IMR-90 (cell line): ENCODE data around the gene ARHGAP32. TPM values are rescaled to one million over a fixed set of nuclear protein-coding genes. Genes with fewer than 3 reads are reported as not detected.

Source experiments
- ATAC-seq: fragments of 200-7000 bp; cut with Tn5 transposase; 2 replicates; pipeline ENCODE4 v1.9.1; 2020; ENCODE audit warnings: low read depth, mild to moderate bottlenecking, moderate library complexity
- BruUV-seq: library from RNA; stranded (reverse); fragments of 400-500 nt; replicated peaks from 2 replicates; lab custom pipeline; 2021; lab: Mats Ljungman, UMichigan
- CTCF ChIA-PET: fragments of 300-600 bp; formaldehyde crosslinking; extraction: SDS; loops from one replicate; lab custom pipeline; 2021; ENCODE audit warnings: antibody characterized with exemption; lab: Yijun Ruan, JAX
- POLR2A ChIA-PET: fragments of 300-600 bp; sonication (Branson Sonifier 250); formaldehyde crosslinking; loops from one replicate; lab custom pipeline; 2022; ENCODE audit warnings: antibody characterized with exemption; ENCODE audit not compliant: unreplicated experiment; lab: Charles Lee
- DNase-seq: peaks from one replicate; pipeline ENCODE4 v3.0.0; 2013
- H2AFZ ChIP-seq: replicated peaks from 2 replicates; pipeline ENCODE3; 2013; ENCODE audit warnings: low read length, mild to moderate bottlenecking; ENCODE audit not compliant: poor library complexity
- H2AK5ac ChIP-seq: 2 replicates; pipeline ENCODE4 v1.6.1; 2013; ENCODE audit warnings: low read depth, low read length, inconsistent platforms
- H2AK9ac ChIP-seq: replicated peaks from 2 replicates; pipeline ENCODE3; 2013; ENCODE audit warnings: mild to moderate bottlenecking, low read depth, low read length, moderate library complexity; ENCODE audit not compliant: poor library complexity
- H2BK120ac ChIP-seq: 2 replicates; pipeline ENCODE4 v1.6.1; 2013; ENCODE audit warnings: low read depth, low read length, inconsistent platforms
- H2BK15ac ChIP-seq: 3 replicates; pipeline ENCODE4 v1.6.1; 2013; ENCODE audit warnings: low read depth, low read length, inconsistent platforms
- H2BK20ac ChIP-seq: 2 replicates; pipeline ENCODE4 v1.6.1; 2013; ENCODE audit warnings: low read depth, mild to moderate bottlenecking, inconsistent platforms, low read length, moderate library complexity
- H2BK5ac ChIP-seq: 2 replicates; pipeline ENCODE4 v1.6.1; 2013; ENCODE audit warnings: mild to moderate bottlenecking, low read depth, low read length, inconsistent platforms; ENCODE audit not compliant: poor library complexity, severe bottlenecking
- H3K14ac ChIP-seq: replicated peaks from 2 replicates; pipeline ENCODE4 v1.6.1; 2013; ENCODE audit warnings: low read depth, low read length, inconsistent platforms
- H3K18ac ChIP-seq: 2 replicates; pipeline ENCODE4 v1.6.1; 2013; ENCODE audit warnings: low read depth, low read length, control low read depth
- H3K23ac ChIP-seq: 2 replicates; pipeline ENCODE4 v1.6.1; 2013; ENCODE audit warnings: low read depth, low read length, inconsistent platforms
- H3K27ac ChIP-seq: 2 replicates; pipeline ENCODE4 v1.5.1; 2013; ENCODE audit warnings: mild to moderate bottlenecking, control low read depth, low read length; ENCODE audit not compliant: insufficient read depth
- H3K27me3 ChIP-seq: 2 replicates; pipeline ENCODE4 v1.6.1; 2013; ENCODE audit warnings: low read length; ENCODE audit not compliant: control insufficient read depth, insufficient read depth
- H3K36me3 ChIP-seq: 2 replicates; pipeline ENCODE4 v1.6.1; 2013; ENCODE audit warnings: low read length, mixed read lengths; ENCODE audit not compliant: control insufficient read depth, insufficient read depth
- H3K4ac ChIP-seq: 2 replicates; pipeline ENCODE4 v1.6.1; 2013; ENCODE audit warnings: low read depth, low read length, inconsistent platforms
- H3K4me1 ChIP-seq: 2 replicates; pipeline ENCODE4 v1.6.1; 2013; ENCODE audit warnings: low read length, mixed read lengths; ENCODE audit not compliant: control insufficient read depth, insufficient read depth
- H3K4me2 ChIP-seq: 2 replicates; pipeline ENCODE4 v1.6.1; 2013; ENCODE audit warnings: low read depth, mild to moderate bottlenecking, control low read depth, low read length, moderate library complexity
- H3K4me3 ChIP-seq: 2 replicates; pipeline ENCODE4 v1.5.1; 2013; ENCODE audit warnings: low read depth, mild to moderate bottlenecking, control low read depth, low read length, moderate library complexity; ENCODE audit not compliant: insufficient read depth
- H3K56ac ChIP-seq: 2 replicates; pipeline ENCODE4 v1.6.1; 2013; ENCODE audit warnings: low read length, inconsistent platforms; ENCODE audit not compliant: insufficient read depth; ENCODE audit errors: extremely low read depth
- H3K79me1 ChIP-seq, 2 experiments: 2 replicates each; pipeline ENCODE4 v1.6.1; 2013; ENCODE audit warnings: low read length in 2 of 2, inconsistent platforms in 1 of 2, low read depth in 1 of 2
- H3K9ac ChIP-seq: 2 replicates; pipeline ENCODE4 v1.6.1; 2013; ENCODE audit warnings: low read depth, low read length, control low read depth
- H3K9me1 ChIP-seq: 2 replicates; pipeline ENCODE4 v1.6.1; 2013; ENCODE audit warnings: low read length, inconsistent platforms; ENCODE audit not compliant: insufficient read depth
- H3K9me3 ChIP-seq: 2 replicates; pipeline ENCODE4 v1.6.1; 2013; ENCODE audit warnings: low read length; ENCODE audit not compliant: control insufficient read depth, insufficient read depth
- H4K20me1 ChIP-seq: 2 replicates; pipeline ENCODE4 v1.6.1; 2013; ENCODE audit warnings: low read length, inconsistent platforms; ENCODE audit not compliant: insufficient read depth
- H4K5ac ChIP-seq: 2 replicates; pipeline ENCODE4 v1.6.1; 2013; ENCODE audit warnings: mild to moderate bottlenecking, low read depth, low read length, control low read depth
- H4K8ac ChIP-seq, 2 experiments: 2 replicates each; pipeline ENCODE4 v1.6.1; 2013; ENCODE audit warnings: low read depth in 2 of 2, low read length in 2 of 2, control low read depth in 1 of 2, inconsistent platforms in 1 of 2
- H4K91ac ChIP-seq: 2 replicates; pipeline ENCODE4 v1.6.1; 2013; ENCODE audit warnings: low read depth, low read length, inconsistent platforms; ENCODE audit not compliant: insufficient read depth
- CEBPB ChIP-seq: IDR thresholded peaks from 2 replicates; pipeline ENCODE4 v1.6.1; 2012; ENCODE audit warnings: low read depth, low read length, improper control_type of control experiment
- CHD1 ChIP-seq: IDR thresholded peaks from 2 replicates; pipeline ENCODE4 v1.6.1; 2012; ENCODE audit warnings: low read depth, low read length, improper control_type of control experiment
- ELK1 ChIP-seq: fragments of 150-350 bp; IDR thresholded peaks from 2 replicates; pipeline ENCODE4 v1.6.1; 2016; ENCODE audit warnings: low read depth, mild to moderate bottlenecking, low read length, moderate library complexity, borderline replicate concordance
- FOS ChIP-seq: fragments of 150-350 bp; IDR thresholded peaks from 2 replicates; pipeline ENCODE4 v1.6.1; 2016; ENCODE audit warnings: low read depth, low read length
- MAFK ChIP-seq: IDR thresholded peaks from 2 replicates; pipeline ENCODE4 v1.6.1; 2012; ENCODE audit warnings: low read depth, low read length, improper control_type of control experiment
- MXI1 ChIP-seq: IDR thresholded peaks from 2 replicates; pipeline ENCODE4 v1.6.1; 2012; ENCODE audit warnings: low read depth, mild to moderate bottlenecking, low read length, moderate library complexity, borderline replicate concordance
- POLR2A ChIP-seq: IDR thresholded peaks from 2 replicates; pipeline ENCODE4 v1.6.1; 2012; ENCODE audit warnings: mild to moderate bottlenecking, low read depth, low read length
- RFX5 ChIP-seq: IDR thresholded peaks from 2 replicates; pipeline ENCODE4 v1.8.0; 2012; ENCODE audit warnings: low read depth, mild to moderate bottlenecking, low read length, moderate library complexity
- SMC3 ChIP-seq: fragments of 150-350 bp; IDR thresholded peaks from 2 replicates; pipeline ENCODE4 v1.6.1; 2016; ENCODE audit warnings: low read depth, mild to moderate bottlenecking, antibody characterized with exemption, low read length, moderate library complexity
- USF2 ChIP-seq: fragments of 150-350 bp; IDR thresholded peaks from 2 replicates; pipeline ENCODE4 v1.6.1; 2017; ENCODE audit warnings: mild to moderate bottlenecking, antibody characterized with exemption, low read length, low read depth
- dilution Hi-C: fragments of 300-500 bp; cut with HindIII; formaldehyde crosslinking; loops from one replicate; pipeline ENCODE4 v1.14.3; 2018; ENCODE audit warnings: low sequenced_read_pairs; ENCODE audit not compliant: unreplicated experiment
- in situ Hi-C: fragments of 300-500 bp; cut with MboI; formaldehyde crosslinking; loops from 3 replicates; pipeline ENCODE4 v1.14.3; 2019; ENCODE audit warnings: low sequenced_read_pairs, inconsistent platforms, mixed read lengths
- intact Hi-C: fragments of 100-400 bp; cut with micrococcal nuclease; formaldehyde crosslinking; loops from 2 replicates; pipeline ENCODE4 v1.10.0; 2022
- polyA plus RNA-seq, 3 experiments: library from polyadenylated mRNA; depleted of rRNA; stranded (reverse); fragments of >200 nt; gene quantifications; 2 replicates each; pipeline ENCODE4 v1.2.3, GENCODE V29; 2012; ENCODE audit warnings: low replicate concordance in 1 of 3
- total RNA-seq: library from RNA; depleted of rRNA; stranded (reverse); fragments of >200 nt; gene quantifications from 2 replicates; pipeline ENCODE4 v1.2.3, GENCODE V29; 2012

The ARHGAP32 gene
- total and polyA plus RNA-seq, 2 of the 4 experiments (the other 2 are of a cell fraction) = 4.1 to 8.4 TPM

GRCh38 chr11:129145276-129145675, 46.8 kb downstream of the ARHGAP32 start:
- H3K9me3 ChIP-seq = peaks cover 5% of the 10 kb centered on the region
- no peak overlapping the region for H4K8ac ChIP-seq
- no peak for TF ChIP-seq FOS
- TF ChIP-seq CEBPB = no peak
- no peak for TF ChIP-seq USF2
- TF ChIP-seq RFX5 = no peak
- TF ChIP-seq SMC3 = no peak
- TF ChIP-seq MAFK = no peak
- no peak for TF ChIP-seq ELK1
- TF ChIP-seq POLR2A = no peak
- TF ChIP-seq MXI1 = no peak
- no peak for TF ChIP-seq CHD1
- H3K4me3 ChIP-seq = no peak overlapping the region
- no peak overlapping the region for H4K91ac ChIP-seq
- no peak overlapping the region for H2AK9ac ChIP-seq
- no peak overlapping the region for H2AFZ ChIP-seq
- H2AK5ac ChIP-seq = no peak overlapping the region
- H3K4ac ChIP-seq = no peak overlapping the region
- no peak overlapping the region for H3K14ac ChIP-seq
- ATAC-seq = no peak
- no peak for DNase-seq
- no peaks in the 10 kb centered on the region for H3K36me3 ChIP-seq
- no peak overlapping the region for H3K56ac ChIP-seq
- H2BK5ac ChIP-seq = no peak overlapping the region
- BruUV-seq = no TSS peak
- H2BK20ac ChIP-seq = no peak overlapping the region
- H3K4me2 ChIP-seq = no peak overlapping the region
- H4K20me1 ChIP-seq = no peaks in the 10 kb centered on the region
- intact Hi-C loops (no loop called here), dilution Hi-C loops (no loop called here), in situ Hi-C loops (no loop called here)
- H3K18ac ChIP-seq = no peak overlapping the region
- no peak overlapping the region for H3K9ac ChIP-seq
- no peak overlapping the region for H2BK15ac ChIP-seq
- no peak overlapping the region for H3K23ac ChIP-seq
- no peak overlapping the region for H3K27ac ChIP-seq
- no peak overlapping the region for H2BK120ac ChIP-seq
- no peaks in the 10 kb centered on the region for H3K27me3 ChIP-seq
- no peaks in the 10 kb centered on the region for H3K4me1 ChIP-seq
- CTCF ChIA-PET = no interaction called here
- H4K5ac ChIP-seq = no peak overlapping the region
- POLR2A ChIA-PET = no interaction called here
- peaks cover 5 to 10% of the 10 kb centered on the region in 2 experiments; a peak in 1 of 4 replicates for H3K79me1 ChIP-seq
- H3K9me1 ChIP-seq = no peaks in the 10 kb centered on the region
